Adrenal gland (tissue), 5 donors: ENCODE measurements around the gene SLC22A2.

Source experiments
- CTCF ChIP-seq, 6 experiments: fragments of 450-650 bp in 4 of 6; fragments of 200-600 bp in 2 of 6; sonication (generic) in 1 of 6; IDR thresholded peaks; 1 replicate in 5 of 6; 2 replicates in 1 of 6; pipeline versions ENCODE4 v1.5.1 to v1.8.0; 2016 to 2021; ENCODE audit warnings: antibody characterized with exemption in 6 of 6, mild to moderate bottlenecking in 2 of 6, moderate library complexity in 1 of 6
- POLR2A ChIP-seq, 2 donors: fragments of 450-650 bp; IDR thresholded peaks; one replicate each; pipeline ENCODE4 v1.6.1; 2017; ENCODE audit warnings: antibody characterized with exemption in 2 of 2, mild to moderate bottlenecking in 2 of 2, moderate library complexity in 1 of 2
- donor health status: DM: no; HTN: no; CAD: no.

DNA sequence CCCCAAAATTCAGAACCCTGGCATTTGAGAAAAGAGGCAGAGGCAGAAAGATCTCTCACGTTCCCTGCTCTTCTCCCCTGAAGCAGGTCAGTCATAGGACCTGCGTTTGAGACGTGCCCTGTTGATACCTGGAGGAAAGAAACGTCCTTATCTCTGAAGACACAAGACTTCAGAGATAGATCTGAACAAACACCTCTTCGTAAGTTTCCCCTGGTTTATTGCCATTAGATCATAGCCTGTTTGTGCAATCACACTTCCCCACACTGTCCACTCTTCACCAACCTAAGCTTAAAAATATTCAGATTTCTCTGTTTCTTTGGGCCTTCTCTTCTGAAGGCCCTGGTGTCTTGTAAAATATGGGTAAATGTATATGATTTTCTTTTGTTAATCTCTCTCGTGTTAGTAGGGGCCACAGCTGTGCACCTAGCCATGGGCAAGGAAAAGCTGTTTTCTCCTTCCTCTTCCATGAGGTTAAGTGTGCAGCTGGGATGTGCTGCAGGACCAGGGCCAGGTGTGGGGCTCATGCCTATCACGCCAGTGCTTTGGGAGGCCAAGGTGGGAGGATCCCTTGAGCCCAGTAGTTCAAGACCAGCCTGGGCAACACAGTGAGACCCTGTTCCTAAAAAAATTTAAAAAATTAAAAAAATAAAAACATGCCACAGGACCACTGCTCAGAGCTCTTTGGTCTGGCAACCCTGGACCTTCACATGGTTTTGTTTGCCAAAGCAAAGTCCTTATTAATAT, 4.7 kb upstream of the SLC22A2 start:
- TF ChIP-seq CTCF (IDR thresholded peaks at IDR 0.05) = no peak
- TF ChIP-seq POLR2A (IDR thresholded peaks at IDR 0.05) = no peak
